Skeletal muscle cell (primary cell): ENCODE measurements around the gene C22orf23.

Experiments used
- DNase-seq: peaks from one replicate; pipeline ENCODE4 v3.0.0-alpha.2; 2010; ENCODE audit warnings: low read depth
- H3K4me3 ChIP-seq: 2 replicates; pipeline ENCODE4 v1.5.1; 2011; ENCODE audit warnings: low read depth, mild to moderate bottlenecking, control low read depth, low read length, moderate library complexity

C22orf23 gene

DNA sequence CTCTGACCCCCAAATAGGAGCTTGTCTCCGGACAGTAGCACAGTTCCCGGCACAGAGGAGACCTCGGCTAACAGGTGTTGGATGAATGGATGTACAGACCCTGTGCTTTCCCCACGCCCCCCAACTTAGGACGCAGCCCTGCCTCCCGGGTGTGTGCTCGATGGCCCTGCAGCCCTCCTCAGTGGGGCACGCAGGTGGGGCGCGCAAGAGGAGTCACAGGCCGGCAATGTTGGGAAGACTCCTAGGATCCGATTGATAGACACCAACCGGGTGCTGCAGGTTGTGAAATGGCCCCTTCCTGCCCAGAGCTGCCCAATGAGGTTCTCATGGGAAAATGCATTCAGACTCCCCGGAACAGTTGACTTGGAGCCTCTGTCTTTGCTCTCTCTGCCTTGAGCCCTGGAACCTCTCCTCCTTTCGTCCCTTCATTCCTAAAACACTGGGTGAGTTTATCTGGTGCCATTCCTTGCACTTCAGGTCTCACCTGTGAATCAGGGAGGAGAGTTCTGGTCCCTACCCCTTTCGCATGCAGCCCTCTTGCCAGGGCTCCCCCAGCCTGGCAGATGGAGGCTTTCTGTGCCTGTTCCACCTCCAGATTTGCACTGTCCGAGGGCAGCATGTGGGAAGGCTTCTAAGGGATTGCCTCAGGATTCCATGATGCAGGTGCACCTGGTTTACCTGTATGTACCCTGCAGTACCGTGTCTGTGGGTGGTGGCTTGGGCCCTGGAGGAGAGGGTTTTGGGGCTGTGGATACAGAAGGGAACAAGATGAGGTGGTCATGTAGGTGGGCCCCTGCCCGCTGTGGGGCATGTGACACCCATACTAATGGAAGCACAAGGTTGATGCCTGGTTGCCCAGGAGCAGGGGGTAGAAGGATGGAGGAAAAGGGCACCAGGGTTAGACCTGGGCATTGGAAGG is 46.1 kb downstream of the C22orf23 start:
- no peak for DNase-seq

DNA sequence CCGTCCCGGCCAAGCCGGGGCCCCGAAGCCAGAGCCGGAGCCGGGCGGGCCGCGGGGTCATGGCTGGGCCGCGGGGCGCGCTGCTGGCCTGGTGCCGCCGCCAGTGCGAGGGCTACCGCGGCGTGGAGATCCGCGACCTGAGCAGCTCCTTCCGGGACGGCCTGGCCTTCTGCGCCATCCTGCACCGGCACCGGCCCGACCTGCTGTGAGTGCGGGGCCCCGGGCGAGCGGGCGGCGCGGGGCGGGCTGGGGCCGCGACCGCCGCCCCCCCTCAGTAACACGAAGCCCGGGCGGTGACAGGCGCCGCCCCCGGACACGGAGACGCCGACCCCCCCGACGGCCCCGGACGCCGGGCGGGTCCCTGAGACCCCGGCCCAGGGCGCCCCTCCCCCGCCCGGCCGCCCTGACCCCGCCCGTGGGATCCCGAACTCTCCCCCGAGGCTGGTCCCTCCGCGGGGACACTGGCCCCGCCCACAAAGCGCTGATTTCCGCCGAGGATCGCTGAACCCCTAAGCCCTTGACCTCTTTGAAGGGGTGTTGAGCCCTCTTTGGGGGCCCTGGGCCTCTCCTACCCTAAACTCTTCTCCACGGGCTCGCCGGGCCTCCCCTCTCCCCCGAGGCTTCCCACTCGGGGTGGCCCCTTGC is 46.9 kb downstream of the C22orf23 start:
- DNase-seq, result no peak
- H3K4me3 ChIP-seq, result peak overlapping the region; percentile 73

More for the DNA sequence above, 46.1 kb downstream of the C22orf23 start:
- H3K4me3 ChIP-seq, result peak overlapping the region; percentile 73

DNA sequence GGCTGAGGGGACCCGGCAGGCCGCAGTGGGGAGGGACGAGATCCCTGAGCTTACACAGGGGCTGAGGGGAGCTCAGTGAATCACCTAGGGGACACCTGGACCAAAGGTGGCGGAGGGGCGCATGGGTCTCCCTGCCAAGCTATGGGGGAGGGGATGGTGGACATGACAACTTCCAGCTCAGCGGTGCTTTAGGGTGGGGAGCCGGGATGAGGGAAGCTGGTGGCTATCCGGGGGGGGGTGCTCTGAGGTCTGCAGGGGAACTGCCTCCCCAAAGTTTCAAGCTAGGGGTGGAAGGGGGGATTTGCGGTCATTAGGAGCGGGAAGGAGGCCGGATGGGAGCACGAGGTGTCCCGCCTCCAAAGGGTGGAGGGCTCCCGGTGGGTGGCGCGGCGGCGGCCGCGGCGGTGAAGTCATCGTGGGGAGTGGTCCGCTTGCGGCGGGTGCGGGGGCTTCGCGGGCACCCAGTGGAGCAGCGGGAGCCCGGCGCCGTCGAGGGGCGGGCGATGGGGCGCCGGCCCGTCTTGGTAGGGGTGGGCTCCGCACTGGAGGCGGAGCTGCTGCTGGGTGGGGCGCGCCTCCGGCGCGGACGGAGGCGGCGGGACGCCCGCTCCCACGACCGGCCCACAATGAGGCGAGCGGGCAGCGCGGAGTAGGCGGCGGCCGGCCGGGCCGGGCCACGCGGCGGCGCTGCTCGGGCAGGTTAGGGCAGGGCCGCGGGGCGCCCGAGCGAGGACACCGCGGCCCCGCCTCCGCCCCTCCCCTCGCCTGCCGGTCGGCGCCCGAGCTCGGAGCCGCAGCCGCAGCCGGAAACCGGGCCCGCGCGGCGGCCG is 47.7 kb downstream of the C22orf23 start, which contains the start of gene MICALL1:
Gene MICALL1, plus strand, starts transcription at position 764 of the 830 bp plus-strand sequence. CDS start 126 bp downstream, outside the sequence.
- peak within 1 kb of the TSS; percentile 73 for H3K4me3 ChIP-seq
- peak; percentile 43 for DNase-seq

DNA sequence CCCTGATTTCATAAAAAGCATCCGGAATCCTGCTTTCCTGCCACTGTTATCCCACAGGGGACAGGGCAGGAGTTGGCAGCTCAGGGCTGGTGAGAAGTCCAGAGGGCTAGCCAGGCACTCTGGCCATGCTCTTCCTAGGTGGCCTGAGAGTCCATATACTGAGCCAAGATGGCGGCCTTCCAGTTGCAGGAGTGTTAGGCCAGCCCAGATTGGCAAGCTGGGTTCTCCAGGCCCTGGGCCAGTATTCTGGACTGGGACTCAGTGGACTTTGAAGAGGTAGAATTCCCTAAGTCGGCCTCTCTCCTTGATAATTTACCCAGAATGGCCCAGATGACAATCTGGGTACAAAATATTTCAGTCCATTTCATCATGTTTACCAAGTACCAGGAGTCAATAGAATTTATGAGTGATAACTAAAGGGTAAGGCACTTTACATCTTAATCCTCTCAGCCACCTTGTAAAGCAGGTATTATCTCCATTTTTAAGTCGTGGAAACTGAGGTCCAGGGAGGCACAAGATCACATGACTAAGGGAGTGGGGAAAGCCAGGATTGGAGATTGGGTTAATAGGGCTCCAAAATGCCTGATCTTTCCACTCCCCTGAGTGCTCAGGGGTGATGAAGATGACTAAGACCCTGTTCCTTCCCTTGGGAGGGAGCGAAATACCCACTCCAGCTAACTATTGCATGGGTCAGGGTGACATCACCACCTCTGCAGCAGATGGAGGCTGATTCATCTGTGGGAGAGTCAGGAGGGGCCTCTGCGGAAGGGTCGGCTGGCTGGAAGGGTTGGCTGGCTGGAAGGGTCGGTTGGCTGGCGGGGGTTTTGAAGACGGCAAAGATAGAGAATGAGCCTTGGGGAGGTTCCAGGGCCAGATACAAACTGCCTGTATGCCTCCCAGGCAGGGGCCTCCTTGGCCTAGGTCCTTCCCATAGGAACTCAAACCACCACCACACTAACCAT is 48.5 kb downstream of the C22orf23 start:
- DNase-seq, result peak; percentile 98

DNA sequence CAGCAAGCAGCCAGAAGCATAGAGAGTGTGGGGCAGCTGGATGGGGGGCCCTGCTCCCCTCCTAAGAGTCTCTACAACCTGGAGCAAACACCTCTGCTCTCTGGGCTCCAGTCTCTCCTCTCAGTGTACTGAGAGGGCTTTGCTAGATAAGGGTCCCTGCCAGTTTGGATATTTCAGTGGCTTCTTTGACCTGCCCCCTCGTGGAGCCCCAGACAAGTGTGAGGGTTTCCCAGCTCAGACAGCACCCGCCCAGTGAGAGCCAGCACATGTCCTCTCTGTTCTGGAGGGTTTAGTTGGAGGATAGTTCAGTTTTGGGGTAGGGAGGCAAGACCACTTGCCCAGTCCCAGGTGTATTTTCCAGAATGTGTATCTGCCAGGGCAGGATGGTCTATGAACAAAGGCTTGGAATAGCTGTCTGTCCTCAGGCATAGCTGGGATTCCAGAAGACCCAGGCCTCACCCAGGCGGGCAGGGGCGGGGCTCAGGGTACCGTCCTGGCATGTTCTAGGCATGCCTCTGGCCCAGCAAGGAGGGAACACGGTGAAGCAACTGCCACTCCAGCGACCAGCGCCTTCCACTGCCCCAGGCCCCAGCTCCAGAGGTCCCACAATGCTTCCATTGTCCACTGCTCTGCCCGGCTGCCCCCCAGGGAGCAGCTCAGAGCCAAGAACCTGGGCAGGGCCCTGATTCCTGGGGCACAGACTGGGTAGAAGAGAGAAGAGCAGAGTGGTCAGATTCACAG is 54.8 kb downstream of the C22orf23 start:
- no peak overlapping the region for H3K4me3 ChIP-seq
- no peak for DNase-seq

More for the DNA sequence above, 48.5 kb downstream of the C22orf23 start:
- H3K4me3 ChIP-seq, result peak overlapping the region; percentile 51

- no peak overlapping the region for H3K4me3 ChIP-seq
- no peak for DNase-seq
Measured at GRCh38 chr22:37897807-37898206, 55.6 kb downstream of the C22orf23 start.

DNA sequence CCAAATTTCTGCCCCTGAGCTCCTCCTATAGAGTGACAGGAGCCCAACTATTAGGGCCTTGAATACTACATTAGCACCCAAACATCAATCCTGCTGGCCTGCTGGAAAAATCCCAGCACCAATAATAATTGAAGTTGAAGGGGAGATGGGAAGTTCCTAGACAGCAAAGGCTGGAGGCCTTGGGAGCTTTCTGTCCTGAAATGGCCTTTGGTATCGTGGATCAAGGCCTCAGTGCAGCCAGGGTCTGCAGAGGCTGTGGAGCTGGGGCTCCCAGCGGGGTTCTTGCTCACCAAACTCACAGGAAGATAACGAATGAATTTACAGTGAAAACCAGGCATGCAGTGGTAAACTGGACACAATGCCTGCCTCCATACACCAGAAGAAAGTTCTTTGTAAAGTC is 56.5 kb downstream of the C22orf23 start:
- DNase-seq, result no peak
- H3K4me3 ChIP-seq, result no peak overlapping the region

- H3K4me3 ChIP-seq, result no peak overlapping the region
- DNase-seq, result no peak
Measured at GRCh38 chr22:37896181-37896592, 57.2 kb downstream of the C22orf23 start.

GRCh38 chr22:37894939-37895670 is 58.3 kb downstream of the C22orf23 start:
- no peak overlapping the region for H3K4me3 ChIP-seq
- no peak for DNase-seq

- H3K4me3 ChIP-seq, result no peak overlapping the region
Measured at GRCh38 chr22:37893583-37893983, 59.8 kb downstream of the C22orf23 start.

More at GRCh38 chr22:37893583-37893983, 59.8 kb downstream of the C22orf23 start:
- DNase-seq, result no peak
